Endometrium (tissue), 2 donors: Measurements from ENCODE around the gene SIRPA.
"Not testable (repeated sequence)": the region's sequence is repeated elsewhere in the genome, so short reads cannot be mapped to it uniquely, and the experiment has no call there.

ENCODE experiments used
- FAIRE-seq: peaks from 2 replicates; lab custom pipeline; 2012; peaks lifted over from hg19 to GRCh38; lab: Jason Lieb, UNC
- donor health status: control.
- donor health status: control.

The SIRPA gene

DNA sequence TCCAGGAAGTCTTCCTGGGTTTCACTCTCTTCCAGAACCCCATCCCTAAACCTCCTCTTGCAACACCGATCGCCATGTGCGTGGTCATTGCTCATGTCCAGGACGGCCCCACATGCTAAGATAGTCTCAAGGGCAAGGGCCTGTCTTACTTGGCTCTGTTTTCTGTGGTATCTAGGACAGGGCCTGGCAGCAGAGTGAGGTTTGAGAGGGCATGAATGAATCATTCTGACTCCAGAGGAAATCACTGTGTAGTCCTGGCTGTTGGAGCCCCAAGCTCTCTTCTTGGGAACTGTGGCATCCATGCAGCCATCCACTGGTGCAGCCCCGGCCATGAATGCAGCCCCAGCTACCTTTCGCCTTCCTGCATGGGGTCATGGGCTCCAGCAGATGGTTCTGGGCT lies 12.4 kb downstream of the SIRPA start:
- no peak for FAIRE-seq

DNA sequence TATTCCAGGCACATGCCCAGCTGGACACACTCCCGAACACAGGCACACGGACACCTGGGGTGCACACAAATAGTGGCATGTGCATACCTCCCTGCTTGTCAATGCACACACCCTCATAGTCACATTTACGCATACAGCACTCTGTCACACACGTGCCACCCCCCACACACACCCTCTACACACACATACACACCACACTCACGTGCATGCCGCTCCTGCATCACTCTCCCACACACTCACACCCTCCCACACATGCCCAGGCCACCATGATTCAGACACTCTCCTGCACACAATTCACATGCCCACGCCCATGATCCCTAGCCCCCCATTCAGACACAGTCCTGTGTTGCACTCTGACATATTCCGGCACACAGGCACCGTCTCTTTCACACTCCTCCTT lies 13.0 kb downstream of the SIRPA start:
- no peak for FAIRE-seq

DNA sequence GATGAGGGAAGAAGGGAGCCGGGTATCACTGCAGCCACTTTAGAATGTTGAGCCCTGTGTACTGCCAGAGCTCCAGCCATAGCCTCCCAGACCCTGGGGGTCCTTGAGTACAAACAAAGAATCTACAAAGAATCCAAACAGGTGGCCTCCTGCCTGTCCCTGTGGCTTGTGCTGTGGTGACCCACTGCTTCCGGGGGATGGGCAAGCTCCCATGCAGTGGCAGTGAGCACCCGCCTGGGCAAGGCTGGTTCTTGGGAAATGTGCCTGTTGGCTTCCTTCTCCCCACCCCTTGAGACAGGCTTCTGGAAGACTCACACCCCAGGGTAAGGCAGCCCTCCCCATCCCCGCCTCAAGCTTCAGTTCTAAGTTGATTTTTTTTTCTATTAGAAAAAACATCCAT lies 13.9 kb downstream of the SIRPA start:
- no peak for FAIRE-seq

DNA sequence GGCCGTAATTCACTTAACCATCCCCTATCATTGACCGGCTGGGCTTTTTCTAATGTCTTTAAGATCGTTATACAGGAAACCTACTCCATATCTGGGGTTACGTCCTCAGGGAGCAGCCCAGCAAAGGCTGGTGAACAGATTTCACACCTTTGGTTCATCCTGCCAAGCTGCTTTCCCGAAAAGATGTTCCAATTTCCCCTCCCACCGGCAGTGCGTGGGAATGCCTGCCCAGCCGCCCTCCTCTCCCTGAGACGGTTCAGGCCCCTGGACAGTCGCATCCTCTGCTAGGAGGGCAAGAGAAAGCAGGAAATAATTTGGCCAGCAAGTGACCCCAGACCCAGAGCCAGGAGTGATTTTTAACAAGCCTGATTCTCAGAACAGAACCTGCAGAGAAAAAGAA lies 16.3 kb downstream of the SIRPA start:
- no peak for FAIRE-seq

DNA sequence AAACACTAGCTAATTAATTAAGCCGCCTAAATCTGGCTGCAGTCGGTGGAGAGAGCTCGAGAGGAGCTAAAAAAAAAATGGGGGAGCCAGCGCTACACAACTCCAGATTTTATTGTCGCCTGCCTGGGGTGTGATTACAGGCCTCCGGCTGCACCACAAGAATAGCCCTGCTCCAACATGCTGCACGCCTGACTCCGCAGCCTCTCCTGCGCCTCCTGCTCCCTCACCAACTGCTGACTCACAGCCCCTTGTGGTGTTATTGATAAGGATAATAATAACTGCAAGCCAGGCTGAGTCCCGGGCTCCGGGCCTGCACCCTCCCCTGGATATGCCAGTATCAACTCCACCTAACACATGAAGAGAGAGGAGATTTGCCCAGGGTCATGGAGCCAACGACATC lies 16.8 kb downstream of the SIRPA start:
- no peak for FAIRE-seq

DNA sequence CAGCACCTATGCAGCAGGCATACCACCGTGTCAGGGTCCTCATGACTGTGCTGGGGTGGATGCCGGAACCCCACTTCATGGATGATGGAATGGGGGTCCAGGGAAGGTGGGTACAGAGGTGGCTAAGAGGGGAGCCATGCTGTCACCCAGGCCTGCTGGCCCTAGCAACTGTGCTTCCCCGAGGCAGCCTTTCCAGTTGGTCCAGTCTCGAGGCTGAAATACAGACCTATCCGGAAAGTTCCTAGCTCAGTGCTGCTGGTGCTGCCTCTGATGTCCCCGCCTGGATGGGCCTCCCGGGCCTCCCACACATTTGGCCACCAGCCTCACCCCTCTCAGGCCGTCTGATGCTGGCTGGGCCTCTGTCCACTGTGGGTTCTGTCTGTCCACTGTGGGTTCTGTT lies 17.4 kb downstream of the SIRPA start:
- FAIRE-seq, result no peak

DNA sequence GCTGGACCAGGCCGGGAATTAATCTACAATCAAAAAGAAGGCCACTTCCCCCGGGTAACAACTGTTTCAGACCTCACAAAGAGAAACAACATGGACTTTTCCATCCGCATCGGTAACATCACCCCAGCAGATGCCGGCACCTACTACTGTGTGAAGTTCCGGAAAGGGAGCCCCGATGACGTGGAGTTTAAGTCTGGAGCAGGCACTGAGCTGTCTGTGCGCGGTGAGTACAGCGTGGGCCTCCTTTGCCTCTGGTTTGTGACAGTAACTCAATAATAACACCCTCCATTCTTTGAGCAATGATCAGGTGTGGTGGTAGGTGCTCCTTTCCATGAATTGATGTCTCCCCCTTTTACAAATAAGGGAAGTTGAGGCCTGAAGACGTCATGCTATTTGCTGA lies 20.0 kb downstream of the SIRPA start:
- FAIRE-seq, result not testable (repeated sequence)

DNA sequence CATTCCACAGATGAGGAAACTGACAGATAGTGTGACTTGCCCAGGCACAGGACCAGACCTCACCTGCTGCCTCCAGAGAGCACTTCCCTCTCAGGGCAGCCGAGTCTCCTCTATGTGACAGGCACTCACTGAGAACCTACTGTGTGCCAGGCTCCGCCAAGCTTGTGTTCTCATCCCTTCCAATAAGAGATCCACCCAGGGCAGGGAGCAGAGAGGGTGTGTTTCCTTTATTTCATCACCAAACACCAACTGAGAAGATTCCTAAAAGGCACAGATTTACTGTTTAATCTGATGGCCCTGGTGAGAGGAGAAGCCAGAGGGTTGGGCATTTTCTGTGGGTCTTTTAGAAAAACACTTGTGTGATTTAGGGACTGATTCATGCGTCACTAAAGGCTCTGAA lies 20.5 kb downstream of the SIRPA start:
- FAIRE-seq, result no peak

DNA sequence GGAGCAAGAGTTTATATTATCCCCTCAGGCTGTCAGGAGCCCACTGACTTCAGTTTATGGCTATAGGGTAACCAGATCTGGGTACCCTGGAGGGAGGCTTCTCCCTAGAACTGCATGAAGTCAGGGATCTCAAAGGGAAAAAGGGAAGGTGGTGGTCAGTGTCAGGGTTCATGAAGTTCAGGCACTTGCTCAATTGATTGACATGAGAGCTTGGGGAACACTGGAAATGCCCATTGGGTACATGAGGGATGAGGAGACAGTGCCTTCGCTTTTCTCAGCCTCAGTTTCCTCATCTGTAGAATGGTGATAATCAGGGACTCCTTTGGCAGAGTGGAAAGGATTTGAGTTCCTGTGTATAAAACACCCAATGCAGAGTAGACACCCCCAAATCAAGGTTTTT lies 22.6 kb downstream of the SIRPA start:
- FAIRE-seq, result no peak

DNA sequence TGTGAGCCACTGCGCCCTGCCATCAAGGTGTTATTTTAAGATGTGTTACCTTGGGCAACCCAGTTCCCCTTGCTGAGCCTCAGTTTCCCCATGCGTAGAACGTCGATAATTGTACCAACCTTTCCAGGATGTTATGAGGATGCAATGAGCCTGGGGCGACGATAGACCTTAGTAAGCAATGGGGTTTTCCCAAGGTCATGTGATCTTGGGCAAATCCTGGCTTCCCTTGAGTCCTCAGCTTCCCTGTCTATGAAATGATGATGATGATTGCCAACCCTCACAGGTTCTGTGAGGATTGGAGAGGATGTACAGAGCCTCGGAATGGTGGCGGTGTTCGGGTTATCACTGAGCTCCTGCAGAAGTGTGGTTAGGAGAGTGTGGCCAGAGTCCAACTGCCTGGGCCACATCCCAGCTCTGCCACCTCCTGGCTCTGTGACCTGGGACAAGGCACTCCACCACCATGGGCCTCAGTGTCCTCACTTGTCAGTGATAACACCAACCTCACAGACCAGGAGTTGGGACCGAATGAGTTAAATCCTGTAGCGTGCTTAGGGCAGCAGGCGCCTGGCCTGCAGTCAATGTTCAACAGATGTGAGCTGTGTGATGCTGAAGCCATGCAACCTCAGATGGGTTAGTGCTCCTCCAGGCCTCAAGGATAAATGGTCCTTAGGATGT lies 23.4 kb downstream of the SIRPA start:
- FAIRE-seq, result no peak

DNA sequence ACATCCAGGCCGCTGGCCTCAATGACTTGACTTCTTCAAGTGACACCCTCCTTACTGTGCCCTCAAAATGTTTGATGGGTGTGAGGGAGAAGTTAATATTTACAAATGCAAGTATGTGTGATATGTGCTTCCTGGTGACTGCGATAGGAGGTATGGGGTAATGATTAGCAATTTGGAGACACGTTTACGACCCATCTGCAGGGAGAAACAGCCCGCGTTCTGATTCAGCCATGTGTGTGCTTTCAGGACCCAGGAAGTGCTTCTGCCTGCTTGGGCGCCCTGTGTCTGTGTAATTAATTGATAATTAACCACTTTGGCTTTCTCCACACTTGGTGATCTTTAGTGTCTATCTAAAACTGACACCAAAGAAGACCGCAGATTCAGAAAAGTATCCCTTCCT lies 25.0 kb downstream of the SIRPA start:
- FAIRE-seq, result no peak

DNA sequence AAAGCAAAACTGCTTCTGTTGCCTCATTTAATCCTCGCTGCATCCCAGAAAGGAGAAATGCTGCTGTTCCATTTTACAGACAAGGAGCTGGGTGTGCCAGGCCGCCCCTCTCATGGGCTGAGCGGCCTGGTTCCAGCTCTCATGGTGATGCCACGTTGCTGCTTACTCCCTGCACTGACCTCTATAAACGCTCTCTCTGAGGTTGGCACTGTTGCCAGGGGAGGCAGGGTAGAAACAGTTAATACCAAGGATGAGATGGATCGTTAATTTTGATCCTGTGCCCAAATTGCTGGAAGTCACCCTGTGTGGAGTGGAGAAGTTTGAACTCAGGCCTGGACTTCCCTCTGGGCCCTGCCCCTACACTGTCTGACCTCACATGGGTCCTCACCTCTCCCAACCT lies 25.6 kb downstream of the SIRPA start:
- no peak for FAIRE-seq

DNA sequence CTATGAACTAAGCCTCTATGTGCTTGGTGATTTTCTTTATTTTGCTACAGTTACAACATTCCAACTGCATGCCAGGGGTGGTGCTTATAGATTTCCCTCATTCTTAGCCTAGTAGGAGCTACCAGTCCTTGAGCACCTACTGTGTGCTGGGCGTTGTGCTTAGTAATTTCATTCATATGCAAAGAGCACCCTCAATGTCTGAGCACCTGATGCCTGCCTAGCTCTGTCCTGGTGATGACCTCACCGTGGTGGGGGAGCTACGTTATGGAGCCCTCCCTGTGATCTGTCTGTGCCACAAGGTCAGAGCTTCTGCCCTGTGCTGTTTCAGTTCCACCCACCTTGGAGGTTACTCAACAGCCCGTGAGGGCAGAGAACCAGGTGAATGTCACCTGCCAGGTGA lies 26.8 kb downstream of the SIRPA start:
- not testable (repeated sequence) for FAIRE-seq

DNA sequence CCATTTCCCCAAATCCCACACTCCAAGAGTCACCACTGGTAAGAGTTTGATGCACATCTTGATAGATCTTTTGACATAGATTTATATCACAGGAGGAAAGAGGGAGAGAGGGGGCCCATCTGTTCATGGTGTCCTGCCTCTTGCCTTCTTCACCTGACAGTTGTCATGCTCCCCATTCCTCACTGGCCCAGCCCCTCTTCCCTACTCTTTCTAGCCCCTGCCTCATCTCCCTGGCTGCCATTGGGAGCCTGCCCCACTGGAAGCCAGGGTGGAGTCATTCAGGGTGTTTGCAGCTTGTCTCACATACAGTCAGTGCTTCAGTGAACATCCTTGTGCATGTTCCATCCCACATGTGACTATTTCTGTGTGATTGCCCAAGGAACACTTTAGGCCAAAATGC lies 27.6 kb downstream of the SIRPA start:
- no peak for FAIRE-seq

DNA sequence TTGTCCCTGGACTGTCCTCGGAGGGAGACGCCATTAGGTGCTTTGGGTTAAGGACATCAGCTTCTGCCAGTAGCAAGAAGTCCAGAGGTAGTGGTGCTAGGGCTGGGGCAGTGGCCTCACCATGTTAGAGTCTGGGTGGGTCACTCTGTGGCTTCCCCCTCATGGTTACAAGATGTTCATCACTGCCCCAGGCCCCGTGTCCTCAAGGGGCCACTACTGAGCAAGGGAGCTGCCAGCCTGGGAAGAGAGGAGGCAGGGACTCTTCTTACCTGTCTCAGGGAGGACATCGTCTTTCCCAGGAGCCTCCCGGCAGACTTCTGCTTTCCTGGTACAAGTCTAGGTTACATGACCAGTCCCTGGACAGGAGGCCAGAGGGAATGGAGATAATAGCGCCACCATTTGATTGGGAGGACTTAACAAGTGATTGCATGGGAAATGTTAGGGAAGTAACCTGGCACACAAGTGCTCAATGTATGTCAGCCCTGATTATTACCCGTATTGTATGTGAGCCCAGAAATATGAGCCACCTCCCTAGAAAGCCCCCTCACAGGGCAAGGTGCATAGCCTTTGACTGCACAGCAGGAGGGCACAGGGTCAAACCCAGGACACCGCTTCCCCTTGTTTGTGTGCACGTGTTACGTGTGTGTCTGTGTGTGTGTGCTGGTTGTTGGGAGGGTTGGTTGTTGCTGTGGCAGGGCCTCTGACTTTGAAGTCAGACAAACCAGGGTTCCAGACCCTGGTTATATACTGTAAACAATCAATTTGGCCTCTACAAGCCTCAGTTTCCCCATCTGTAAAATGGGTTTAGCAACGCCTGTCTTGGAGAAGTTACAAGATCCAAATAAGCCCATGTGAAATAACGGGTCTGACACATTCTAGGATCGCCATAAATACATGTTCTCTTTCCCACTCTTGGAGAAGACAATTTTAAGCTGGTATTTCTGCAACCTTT lies 30.0 kb downstream of the SIRPA start:
- no peak for FAIRE-seq

DNA sequence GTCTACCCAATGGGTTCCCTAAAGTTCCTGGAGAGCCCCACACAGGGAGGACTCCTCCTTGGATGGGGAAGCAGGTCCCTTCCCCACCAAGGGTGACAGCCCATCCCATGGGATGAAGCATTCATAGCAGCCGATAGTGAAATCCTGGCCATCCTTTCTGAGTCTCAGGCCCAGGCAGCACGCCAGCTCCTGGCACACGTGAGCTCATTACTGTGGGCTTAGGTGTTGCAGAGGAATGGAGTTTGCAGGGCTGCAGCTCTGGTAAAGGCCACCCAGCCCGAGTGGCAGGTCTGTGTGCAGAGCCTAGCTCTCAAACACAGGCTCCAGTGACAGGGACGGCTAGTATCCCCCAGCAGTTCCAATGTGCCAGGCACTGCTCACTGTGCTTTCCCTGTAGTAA lies 31.0 kb downstream of the SIRPA start:
- no peak for FAIRE-seq

DNA sequence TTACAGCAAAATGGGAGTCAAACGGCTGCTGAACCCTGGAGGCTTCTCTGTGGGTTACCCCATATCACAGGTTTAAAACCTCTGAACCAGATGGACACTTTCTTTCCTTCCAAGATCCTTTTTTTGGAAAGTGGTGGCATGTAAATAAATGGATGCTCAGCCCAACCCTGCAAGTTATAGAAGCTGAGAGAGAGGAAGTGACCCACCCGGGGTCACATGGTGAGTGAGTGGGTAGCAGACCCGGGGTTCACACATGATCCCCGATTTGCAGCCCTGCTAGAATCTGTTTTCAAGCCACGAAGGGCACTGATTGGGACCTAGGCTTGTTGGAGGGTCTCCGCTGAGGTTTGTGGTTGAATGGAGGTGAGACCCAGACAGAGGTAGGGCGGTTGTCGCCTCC lies 32.0 kb downstream of the SIRPA start:
- no peak for FAIRE-seq

DNA sequence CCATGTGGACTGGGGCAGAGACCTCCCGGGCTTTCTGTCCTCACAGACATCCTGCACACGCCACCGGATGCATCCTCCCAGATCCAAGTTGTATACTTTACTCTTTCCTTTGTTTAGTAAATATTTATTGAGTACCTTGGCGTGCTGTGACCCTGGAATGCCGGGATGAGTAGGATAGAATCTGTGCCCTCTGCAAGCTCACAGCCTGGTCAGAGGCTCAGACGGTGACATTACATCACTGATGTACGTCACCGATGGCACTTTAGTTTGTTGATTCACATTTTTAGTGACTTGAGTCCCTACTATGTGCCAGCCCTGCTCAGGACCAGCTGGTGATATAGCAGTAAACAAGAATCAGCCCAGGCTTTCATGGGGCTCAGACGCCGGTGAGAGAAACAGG lies 32.9 kb downstream of the SIRPA start:
- no peak for FAIRE-seq

DNA sequence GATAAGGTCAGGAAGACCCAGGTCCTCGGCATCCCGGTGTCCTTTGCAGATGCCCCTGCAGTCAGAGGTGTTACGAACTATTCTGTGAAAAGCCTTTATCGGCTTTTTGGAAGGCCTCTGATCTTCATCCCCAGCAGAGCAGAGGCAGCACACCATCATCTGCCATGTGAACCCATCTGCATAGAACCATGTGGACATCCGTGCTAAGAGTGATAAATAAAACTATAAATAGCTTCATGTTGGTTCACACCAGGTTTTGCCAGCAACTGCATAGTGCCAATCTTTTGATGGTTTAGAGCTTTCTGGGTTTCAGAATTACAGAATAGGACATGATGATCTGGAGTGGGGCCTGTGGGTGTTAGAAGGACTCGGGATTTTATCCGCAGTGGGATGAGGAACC lies 33.6 kb downstream of the SIRPA start:
- FAIRE-seq, result no peak

DNA sequence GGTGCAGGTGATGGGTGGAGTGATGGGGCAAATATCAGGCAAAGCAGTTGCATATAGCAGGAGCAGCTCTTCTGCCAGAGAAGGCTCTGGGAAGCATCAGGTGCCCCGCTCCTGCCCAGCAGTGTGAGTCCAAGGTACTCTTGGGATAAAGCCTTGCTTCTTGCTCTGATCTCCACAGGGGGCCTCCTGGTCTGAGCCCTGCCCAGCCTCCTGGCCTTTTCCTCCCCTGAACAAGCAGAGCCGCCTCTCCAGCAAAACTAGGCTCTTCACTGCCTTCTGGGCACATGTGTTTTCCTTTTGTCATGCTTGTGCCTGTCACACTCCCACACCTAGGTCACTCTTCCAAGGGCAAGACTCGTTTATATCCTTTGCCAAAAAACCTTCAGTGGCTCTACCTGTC lies 34.3 kb downstream of the SIRPA start:
- no peak for FAIRE-seq

DNA sequence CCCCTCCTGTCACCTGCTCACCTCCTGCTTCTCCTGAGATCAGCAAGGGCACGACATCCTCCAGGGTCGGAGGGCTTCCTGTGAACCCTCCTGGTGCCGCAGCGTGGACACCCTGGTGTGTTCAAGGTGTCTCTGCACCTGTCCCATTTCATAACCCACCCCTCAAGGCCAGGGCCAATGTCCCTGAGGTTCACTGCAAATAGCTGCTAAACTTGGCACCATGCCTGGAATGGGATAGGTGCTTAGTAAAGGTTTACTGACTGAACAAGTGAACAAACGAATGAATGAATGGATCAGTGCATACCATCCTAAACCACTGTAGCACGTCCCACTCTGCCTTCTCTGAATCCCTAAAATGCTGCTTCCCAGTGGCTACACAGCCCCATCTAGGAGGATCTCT lies 35.0 kb downstream of the SIRPA start:
- no peak for FAIRE-seq

DNA sequence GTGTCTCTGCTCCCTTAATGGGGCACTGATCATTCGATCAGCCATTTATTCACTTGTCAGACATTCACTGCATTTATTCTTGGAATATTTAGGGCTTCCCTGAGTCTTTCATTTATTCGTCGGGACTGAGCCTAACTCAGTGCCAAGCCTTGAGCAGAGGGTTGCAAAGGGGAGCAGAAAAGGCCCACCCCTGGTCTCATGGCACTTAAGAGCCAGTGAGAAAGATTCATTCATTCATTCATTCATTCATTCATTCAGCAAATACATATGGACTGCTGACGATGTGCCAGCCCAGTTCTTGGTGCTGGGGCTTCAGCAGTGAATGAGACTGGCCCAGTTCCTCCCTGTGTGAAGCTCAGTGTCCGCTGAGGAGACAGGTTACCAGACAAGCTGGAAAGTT lies 36.6 kb downstream of the SIRPA start:
- FAIRE-seq, result no peak

DNA sequence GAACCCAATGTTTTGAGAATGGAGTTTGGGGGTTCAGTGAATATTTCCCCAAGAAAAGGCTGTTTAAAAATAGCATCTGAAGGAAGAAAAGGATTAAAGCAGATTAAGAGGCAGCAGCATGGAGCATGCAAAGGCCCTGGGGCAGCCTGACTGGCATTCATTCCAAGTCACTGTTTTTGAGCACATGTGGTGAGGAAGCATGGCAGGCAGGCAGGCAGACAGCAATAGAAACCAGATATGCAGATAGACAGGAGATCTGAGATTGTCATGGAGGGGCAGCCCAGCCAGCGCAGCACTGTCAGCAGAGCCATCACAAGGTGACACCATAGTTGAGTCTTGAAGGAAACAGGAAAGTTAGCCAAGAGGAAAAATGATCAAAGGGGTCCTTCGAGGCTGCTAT lies 37.8 kb downstream of the SIRPA start:
- no peak for FAIRE-seq

DNA sequence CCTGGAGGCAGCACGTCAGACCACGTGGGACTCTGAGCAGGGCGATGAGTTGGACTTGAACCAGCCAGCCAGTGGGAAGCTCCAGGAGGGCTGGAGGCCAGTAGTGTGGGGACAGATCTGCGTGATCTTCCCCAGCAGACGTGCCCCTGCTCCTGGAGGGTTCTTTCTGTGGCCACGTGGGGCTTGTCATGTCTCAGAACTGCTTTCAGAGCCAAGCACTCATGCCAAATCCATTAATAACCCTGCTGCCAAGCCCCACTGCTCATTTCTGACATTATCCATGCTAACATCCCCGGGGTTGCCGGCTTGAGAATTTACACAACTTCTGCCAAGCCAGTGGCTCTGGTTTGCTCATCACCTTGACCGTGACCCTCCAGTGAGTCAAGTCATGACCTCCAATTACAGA lies 38.3 kb downstream of the SIRPA start:
- FAIRE-seq, result no peak
